A673 (cell line): Measurements from ENCODE around the gene ST6GAL2.

Experiments
- CTCF ChIP-seq: fragments of 300-800, 200-600 bp; sonication (generic); conservative IDR thresholded peaks from 2 replicates; pipeline ENCODE4 v1.5.1; 2017; ENCODE audit warnings: low read depth, mild to moderate bottlenecking, antibody characterized with exemption, low read length, moderate library complexity, mixed read lengths
- EZH2 ChIP-seq: fragments of 200-600 bp; sonication (generic); IDR thresholded peaks from 2 replicates; pipeline ENCODE4 v1.6.1; 2017; ENCODE audit warnings: borderline replicate concordance, low read depth, mild to moderate bottlenecking, mixed read lengths, antibody characterized with exemption, low read length; ENCODE audit not compliant: poor library complexity, severe bottlenecking

GRCh38 chr2:106931717-106932335 is 45.9 kb upstream of the ST6GAL2 start:
- no peak for TF ChIP-seq CTCF
- no peak for TF ChIP-seq EZH2
